Left renal pelvis (tissue), 4 donors: ENCODE results near the gene CAVIN1. TPM values are rescaled to one million over a fixed set of nuclear protein-coding genes. Genes with fewer than 3 reads are reported as not detected.
"Not testable (repeated sequence)": the region's sequence is repeated elsewhere in the genome, so short reads cannot be mapped to it uniquely, and the experiment has no call there.

ENCODE experiments used
- DNase-seq, 4 donors: peaks; one replicate each; pipeline ENCODE4 v3.0.0-alpha.2; 2013; ENCODE audit warnings: low read depth in 4 of 4, low spot score in 3 of 4
- polyA plus RNA-seq, 4 donors: library from polyadenylated mRNA; unstranded; fragments of 120-200 nt; gene quantifications; one replicate each; pipeline ENCODE4 v1.2.1, GENCODE V29; 2013; ENCODE audit not compliant: insufficient read length in 4 of 4

The CAVIN1 gene
- polyA plus RNA-seq, 4 donors = 61.8 to 275 (median 71.3) TPM

DNA sequence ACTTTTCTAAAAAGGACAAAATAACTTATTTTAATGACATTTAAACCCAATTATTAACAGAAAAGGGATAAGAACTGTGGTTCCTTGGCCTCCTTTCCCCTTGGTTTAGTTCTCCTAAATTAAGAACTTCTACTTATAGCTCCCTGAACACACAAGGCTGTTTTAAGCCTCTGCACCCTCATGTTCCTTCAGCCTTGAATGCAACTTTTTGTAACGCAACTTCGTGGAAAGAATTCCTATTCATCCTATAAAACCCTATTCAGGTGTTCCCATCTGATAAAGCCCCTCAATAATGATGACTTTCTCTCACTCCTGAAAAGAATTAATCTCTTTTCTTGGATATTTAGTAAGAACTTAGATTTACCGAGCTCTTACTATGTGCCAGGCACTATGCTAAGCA, 41.2 kb downstream of the CAVIN1 start:
- no peak for DNase-seq

DNA sequence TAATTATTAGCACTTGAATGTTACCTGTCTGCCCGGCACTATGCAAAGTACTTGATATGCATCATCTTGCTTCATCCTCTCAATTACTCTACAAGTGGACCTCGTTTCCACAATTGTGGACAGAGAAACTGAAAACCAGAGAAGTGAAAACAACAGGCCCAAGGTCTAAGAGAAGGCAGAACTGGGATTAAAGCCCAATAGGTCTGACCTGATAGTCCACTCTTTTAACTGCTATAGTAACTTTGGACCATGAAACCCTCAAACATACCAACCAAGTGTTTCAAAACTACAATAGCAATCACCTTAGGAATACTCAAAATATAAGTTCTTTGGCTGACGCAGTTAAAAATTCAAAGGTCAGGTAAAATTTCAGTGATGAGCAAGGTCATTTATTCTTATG, 42.1 kb downstream of the CAVIN1 start:
- DNase-seq = no peak

DNA sequence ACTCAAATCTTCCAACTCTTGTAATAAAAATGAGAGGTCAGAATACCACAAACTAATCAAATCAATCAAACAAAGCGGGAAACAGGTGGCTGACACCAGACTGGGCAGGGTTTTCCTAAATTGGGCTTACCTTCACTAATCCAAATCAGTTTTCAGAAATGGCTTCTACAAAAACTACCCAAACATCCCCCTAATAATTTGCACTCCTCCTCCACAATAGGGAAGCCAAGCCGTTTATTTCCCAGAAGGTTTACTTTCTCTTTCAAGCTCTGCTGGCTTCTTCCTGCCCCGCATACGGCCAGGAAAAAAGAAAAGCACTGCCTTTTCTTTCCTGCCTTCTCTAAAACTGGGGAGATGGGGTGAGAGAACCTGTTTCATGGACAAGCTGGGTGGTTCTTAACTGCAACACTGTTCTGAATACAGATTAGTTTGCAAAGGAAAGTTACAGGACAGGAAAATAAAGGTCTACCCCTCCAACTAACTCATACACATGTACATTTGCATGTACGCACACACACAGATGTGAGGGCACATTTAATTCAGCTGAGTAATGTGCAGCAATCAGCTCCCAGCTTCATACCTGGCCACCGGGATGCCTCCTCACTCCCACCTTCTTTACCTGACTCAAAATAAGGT, 44.0 kb downstream of the CAVIN1 start:
- DNase-seq = peak in 2 of 4 donors; percentile 27 to 42

DNA sequence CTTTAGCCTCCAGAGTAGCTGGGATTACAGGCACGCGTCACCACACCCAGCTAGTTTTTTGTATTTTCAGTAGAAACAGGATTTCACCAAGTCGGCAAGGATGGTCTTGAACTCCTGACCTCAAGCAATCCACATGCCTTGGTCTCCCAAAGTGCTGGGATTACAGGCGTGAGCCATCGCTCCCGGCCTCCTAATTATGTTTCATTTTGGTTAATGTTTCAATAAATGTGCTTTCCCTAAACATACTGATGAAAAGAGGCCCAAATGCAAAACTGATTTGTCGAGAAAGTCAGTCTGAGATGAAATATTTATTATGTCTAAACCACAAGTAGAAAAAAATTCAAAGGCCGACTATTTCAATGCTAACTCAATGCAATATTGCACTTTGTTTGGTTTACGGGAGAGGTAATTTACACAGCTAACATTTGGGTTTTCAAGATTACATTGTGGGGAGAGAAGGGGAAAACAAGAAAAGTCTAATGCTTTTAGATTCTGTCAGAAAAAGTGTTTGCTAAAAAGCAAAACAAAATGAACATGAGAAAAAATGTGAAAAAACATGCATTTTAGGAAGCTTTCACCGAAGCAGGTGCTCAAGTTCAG, 44.6 kb downstream of the CAVIN1 start:
- DNase-seq = no peak

DNA sequence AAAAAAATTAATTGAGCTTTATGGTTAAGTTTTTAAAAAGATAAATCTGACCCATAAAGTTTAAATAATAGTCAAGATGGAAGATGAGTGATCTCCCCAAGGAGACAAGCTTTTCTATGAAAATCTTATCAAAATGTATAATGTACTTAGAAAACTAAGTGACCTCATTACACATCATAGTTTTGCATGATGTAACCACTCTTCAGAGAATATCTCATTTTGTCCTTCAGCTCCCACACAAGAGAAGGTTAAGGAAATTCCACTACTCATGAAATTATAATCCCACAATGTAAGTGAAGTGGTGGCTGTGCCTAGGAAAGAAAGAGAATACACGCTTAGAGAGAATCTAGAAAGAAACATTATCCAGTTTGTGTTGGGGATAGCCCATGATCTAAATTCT, 49.2 kb downstream of the CAVIN1 start:
- no peak for DNase-seq

DNA sequence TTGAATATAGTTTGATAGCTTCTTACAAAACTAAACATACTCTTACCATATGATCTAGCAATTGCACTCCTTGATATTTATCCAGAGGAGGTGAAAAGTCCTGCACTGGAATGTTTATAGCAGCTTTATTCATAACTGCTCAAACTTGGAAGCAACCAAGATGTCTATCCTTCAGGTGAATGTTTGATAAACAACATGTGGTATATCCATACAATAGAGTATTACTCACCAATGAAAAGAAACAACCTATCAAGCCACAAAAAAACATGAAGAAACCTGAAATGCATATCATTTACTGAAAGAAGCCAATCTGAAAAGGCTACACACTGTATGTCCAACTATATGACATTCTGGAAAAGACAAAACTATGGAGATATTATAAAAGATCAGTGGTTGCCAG, 50.9 kb downstream of the CAVIN1 start:
- DNase-seq = no peak

DNA sequence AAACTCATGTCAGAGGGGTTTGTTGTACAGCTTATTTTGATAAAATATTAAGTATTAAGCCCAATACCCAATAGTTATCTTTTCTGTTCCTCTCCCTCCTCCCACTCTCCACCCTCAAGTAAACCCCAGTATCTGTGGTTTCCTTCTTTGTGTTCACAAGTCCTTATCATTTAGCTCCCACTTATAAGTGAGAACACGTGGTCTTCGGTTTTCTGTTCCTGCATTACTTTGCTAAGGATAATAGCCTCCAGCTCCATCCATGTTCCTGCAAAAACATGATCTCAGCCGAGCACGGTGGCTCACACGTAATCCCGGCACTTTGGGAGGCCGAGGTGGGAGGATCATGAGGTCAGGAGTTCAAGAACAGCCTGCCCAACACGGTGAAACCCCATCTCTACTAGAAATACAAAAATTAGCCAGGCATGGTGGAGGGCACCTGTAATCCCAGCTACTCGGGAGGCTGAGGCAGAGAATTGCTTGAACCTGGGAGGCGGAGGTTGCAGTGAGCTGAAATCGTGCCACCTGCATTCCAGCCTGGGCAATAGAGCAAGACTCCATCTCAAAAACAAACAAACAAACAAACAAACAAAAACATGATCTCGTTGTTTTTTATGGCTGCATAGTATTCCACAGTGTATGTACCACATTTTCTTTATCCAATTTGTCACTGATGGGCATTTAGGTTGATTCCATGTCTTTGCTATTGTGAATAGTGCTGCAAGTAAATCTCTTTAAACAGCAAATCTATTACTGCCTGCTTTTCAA, 54.1 kb downstream of the CAVIN1 start:
- not testable (repeated sequence) for DNase-seq

GRCh38 chr17:42368310-42368709, 54.7 kb downstream of the CAVIN1 start:
- DNase-seq = not testable (repeated sequence)

DNA sequence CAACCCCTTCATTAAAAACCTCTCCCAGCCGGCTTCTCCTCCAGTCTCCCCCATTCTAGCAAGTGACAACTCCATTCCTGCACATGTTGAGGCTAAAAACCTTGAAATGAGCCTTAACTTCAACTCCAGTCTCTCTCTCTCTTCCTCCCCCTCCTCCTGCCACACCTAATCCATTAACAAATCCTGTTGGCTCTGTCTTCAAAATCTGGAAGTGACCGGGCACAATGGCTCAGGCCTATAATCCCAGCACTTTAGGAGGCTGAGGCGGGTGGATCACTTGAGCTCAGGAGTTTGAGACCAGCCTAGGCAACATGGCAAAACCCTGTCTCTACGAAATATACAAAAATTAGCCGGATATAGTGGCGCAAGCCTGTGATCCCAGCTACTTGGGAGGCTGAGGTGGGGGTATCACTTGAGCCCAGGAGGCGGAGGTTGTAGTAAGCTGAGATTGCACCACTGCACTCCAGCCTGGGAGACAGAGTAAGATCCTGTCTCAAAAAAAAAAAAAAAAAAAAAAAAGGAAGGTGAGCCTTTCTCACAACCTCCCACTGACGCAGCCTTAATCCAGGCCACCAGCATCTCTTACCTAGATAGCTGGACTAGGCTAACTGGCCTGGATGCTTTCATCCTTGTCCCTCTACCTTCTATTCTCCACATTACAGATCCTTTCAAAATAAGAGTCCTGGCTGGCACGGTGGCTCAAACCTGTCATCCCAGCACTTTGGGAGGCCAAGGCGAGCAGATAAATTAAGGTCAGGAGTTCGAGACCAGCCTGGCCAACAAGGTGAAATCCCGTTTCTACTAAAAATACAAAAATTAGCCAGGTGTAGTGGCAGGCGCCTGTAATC, 56.7 kb downstream of the CAVIN1 start:
- not testable (repeated sequence) for DNase-seq

DNA sequence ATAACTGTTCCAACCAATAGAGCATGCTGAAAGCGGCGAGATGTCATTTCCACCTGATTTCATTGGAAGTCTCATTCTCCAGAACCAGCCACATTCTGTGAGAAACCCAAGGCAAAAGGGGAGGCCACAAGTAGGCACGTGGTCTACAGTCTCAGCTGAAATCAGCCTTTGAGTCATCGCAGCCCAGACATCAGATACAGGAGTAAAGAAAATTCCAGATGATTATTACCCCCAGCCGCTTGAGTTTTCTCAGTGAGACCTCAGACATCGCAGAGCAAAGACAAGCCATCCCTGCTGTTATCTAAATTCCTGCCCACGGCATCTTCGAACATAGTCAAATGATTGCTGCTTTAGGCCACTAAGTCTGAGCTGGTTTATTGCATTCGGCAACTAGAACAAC, 57.9 kb downstream of the CAVIN1 start:
- no peak for DNase-seq

DNA sequence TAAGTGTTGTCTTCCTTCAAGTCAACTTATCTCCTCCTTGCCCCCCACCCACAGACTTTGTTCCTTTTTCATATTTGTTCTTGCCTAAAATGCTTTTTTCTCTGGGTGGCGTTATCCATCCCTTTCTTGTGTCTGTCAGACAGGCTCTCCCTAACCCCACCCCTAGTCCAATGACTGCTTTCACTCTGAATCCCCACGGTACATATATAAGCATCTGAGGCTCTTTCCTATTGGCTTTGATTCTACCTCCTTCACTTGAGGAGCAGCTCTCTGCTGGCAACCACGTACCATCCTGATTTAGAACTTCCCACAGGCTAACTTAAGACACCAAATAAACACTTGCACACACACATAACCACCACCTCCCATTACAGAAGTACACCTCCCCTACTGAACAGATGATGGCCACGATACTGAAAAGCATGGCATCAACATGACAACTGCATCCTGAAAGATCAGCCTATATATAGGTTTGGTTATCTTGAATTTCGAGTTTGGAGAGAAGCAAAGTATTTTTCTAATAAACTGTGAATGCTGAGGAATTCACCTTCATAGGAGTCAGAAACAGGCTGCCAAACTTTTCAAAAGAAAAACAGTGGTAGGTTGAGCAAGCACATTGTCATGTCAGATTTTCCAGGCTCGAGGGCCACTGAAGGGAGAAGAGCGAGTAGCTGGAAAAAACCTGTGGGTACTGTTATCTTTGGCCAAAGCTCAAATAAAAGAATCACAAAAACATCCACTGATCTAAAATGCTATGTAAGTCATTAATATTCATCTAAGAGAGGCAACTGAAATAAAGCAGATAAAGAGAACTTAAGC, 59.1 kb downstream of the CAVIN1 start:
- no peak for DNase-seq

- DNase-seq = no peak
Measured at GRCh38 chr17:42363231-42363630, 59.8 kb downstream of the CAVIN1 start.

DNA sequence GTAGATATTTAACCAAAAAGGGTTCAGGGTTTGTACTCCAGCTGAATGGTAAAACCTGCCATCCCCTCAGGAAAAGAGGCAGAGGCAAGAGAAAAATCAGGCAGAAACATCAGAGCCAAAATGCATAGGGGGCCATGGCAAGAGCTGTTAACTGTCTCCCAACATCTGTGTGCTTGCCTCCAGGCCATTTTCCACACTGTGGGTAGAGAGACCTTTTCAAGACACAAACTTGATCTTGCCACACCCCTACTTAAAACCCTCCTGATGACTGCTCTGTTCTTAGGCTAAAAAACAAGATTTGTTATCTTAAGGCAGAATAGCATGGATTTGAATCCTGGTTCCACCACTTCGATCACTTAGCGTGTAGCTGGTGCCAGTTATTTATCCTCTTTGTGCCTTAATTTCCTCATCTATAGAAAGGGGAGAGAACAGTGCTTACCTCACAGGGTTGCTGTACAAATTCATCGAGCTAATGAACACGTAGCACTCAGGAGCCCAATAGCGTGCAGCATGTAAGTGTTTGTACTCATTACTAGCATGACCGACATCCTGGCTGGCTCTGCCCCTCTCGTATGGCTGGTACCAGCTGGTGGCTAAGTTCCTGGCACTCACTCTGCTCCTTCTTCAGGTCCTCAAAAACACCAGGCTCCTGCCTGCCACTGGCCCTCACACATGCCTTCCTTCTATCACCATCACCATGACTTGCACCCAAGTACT, 60.7 kb downstream of the CAVIN1 start:
- DNase-seq = no peak

GRCh38 chr17:42361781-42362186, 61.3 kb downstream of the CAVIN1 start:
- DNase-seq = no peak

DNA sequence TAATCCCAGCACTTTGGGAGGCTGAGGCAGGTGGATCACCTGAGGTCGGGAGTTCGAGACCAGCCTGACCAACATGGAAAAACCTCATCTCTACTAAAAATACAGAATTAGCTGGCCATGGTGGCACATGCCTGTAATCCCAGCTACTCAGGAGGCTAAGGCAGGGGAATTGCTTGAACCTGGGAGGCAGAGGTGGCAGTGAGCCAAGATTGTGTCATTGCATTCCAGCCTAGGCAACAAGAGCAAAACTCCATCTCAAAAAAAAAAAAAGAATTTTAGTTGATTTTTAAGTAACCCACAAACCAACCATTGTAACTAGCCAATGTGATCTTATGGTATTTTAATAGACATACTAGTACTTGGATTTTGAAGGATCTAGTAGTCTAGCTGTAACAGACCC, 62.7 kb downstream of the CAVIN1 start:
- not testable (repeated sequence) for DNase-seq

- DNase-seq = no peak
Measured at GRCh38 chr17:42359133-42359532, 63.9 kb downstream of the CAVIN1 start.

DNA sequence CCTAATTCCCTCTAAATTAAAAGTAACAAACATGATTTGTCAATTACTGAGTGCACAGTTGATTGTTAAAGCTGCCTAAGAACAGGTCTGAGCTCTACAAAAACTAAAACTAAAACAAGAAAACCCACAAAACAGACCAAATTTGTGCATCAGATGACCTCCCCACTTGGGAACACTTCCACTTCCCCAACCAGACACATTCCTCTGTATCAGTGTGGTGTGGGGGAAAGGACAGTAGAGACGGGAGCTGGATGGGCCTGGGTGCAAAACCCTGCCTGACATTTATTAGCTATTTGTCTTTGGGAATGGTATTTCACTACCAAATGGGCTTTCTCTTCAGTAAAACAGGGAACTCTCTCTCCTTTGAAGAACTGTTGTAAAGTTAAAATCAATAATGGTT, 64.6 kb downstream of the CAVIN1 start:
- no peak for DNase-seq

- no peak for DNase-seq
Measured at GRCh38 chr17:42354956-42355843, 67.9 kb downstream of the CAVIN1 start.
